GM15510 (cell line): ENCODE data around the gene NBAS.

Experiments used
- POLR2A ChIP-seq: IDR thresholded peaks from 3 replicates; pipeline ENCODE4 v1.6.1; 2011; ENCODE audit warnings: borderline replicate concordance; ENCODE audit not compliant: insufficient read length; ENCODE audit errors: extremely low read depth

The NBAS gene

DNA sequence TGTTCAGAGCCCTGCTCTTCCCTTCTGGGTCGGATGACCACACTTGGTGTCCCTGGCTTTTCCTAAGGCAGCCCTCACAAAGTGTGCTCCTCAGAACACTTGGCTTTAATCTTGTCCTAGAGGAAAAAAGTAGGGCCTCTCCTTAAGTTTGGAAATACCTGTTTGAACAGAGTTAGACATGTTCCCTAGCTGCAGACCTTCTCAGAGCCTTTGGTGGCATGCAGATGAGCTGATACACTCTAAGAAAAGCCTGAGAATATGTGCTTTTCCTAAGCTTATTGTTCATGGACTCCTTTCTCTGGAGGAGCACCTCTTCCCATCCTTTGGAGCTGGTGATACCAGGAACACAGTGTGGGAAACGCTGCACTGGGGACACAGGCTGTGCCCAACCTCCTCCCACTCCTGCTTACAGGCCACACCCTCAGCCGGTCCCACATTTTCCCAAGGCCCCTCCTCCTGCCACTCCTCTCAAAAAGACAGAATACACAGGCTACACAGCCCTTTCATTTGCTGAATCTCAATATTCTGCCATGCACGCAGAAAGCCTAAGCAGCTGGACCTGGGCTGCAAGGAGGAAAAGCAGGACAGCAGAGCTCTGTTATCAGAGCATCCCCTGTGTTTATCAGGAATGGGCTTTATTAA lies 443.6 kb downstream of the NBAS start:
- no peak for TF ChIP-seq POLR2A
